ENCODE measurements around the gene MSI2. TPM values are rescaled to one million over a fixed set of nuclear protein-coding genes. Genes with fewer than 3 reads are reported as not detected.

Gene MSI2
- total RNA-seq, 1 donor from 2014 or later, result 31.3 TPM

DNA sequence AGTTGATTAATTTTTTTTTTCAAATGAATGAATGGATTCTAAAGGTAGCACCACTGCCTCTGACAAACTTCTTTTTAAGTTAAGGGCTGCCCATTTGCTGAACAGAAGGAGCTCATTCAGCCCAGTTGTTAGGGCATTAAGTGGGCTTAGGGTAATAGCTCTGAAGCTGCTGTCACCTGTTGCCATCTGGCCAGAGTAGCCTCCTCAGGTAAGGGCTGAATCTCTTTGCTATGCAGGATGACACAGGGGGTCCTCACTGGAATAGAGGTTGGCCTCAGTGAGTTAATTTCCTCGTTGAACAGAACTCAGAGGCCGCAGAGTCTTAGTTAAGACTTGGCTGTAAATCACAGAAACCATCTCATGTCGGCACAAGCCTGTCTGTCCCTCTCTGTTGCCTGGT lies 255.9 kb downstream of the MSI2 start:
- DNase-seq (no peak), ATAC-seq (no peak)
- Histone ChIP-seq H3K4me1 (peaks cover 8% of the 10 kb centered on the region), H3K36me3 (no peaks in the 10 kb centered on the region), H3K4me3 (no peak overlapping the region), H3K9me3 (no peaks in the 10 kb centered on the region), H3K27me3 (no peaks in the 10 kb centered on the region), H3K27ac (no peak overlapping the region)
- intact Hi-C loops (cut with DNase I), result no loop called here
- TF ChIP-seq, protein P1, sequence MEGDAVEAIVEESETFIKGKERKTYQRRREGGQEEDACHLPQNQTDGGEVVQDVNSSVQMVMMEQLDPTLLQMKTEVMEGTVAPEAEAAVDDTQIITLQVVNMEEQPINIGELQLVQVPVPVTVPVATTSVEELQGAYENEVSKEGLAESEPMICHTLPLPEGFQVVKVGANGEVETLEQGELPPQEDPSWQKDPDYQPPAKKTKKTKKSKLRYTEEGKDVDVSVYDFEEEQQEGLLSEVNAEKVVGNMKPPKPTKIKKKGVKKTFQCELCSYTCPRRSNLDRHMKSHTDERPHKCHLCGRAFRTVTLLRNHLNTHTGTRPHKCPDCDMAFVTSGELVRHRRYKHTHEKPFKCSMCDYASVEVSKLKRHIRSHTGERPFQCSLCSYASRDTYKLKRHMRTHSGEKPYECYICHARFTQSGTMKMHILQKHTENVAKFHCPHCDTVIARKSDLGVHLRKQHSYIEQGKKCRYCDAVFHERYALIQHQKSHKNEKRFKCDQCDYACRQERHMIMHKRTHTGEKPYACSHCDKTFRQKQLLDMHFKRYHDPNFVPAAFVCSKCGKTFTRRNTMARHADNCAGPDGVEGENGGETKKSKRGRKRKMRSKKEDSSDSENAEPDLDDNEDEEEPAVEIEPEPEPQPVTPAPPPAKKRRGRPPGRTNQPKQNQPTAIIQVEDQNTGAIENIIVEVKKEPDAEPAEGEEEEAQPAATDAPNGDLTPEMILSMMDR (IDR thresholded peaks at IDR 0.05), result no peak

DNA sequence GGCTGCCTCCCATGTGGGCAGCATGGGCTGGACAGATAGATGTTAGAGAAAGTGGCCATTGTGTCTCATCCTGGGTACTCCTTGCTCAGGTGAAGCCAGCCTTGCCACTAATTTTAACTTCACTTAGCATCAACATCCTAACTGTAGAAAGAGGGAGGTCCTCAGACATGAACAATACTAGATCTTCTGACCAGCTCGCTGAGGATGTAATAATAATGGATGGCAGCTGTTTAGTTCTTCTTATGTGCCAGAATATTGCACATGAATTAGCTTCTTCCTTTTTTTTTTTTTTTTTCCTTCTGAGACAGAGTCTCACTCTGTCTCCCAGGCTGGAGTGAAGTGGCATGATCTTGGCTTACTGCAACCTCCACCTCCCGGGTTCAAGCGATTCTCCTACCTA lies 256.4 kb downstream of the MSI2 start:
- no peaks in the 10 kb centered on the region for H3K36me3 ChIP-seq
- H3K4me1 ChIP-seq, result peaks cover 8% of the 10 kb centered on the region
- H3K4me3 ChIP-seq, result no peak overlapping the region
- H3K27ac ChIP-seq, result no peak overlapping the region
- no peaks in the 10 kb centered on the region for H3K9me3 ChIP-seq
- intact Hi-C loops (cut with DNase I), result no loop called here
- TF ChIP-seq, protein P1 (IDR thresholded peaks at IDR 0.05), result no peak
- no peak for DNase-seq
- no peaks in the 10 kb centered on the region for H3K27me3 ChIP-seq
- no peak for ATAC-seq

DNA sequence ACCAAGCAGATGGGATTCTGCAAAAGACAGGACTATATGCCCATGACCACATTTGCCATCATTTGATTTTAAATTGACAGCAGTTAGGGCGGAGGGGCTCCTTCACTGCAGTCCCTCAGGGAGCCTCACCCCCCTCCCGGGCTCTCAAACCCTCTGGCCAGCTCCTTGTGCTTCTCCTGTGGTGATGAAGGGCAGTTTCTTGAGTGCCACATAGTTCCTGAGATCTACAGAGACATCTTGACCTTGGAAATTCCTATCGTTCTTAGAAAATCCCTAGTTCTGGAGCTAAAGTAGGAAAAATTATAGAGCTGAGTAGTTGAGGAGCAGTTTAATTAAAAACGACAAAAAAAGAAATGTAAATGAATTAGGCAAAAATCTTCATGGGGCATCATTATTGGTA lies 257.2 kb downstream of the MSI2 start:
- ATAC-seq (no peak), DNase-seq (no peak)
- Histone ChIP-seq H3K9me3 (no peaks in the 10 kb centered on the region), H3K4me3 (no peak overlapping the region), H3K27me3 (no peaks in the 10 kb centered on the region), H3K4me1 (peaks cover 8% of the 10 kb centered on the region), H3K36me3 (no peaks in the 10 kb centered on the region), H3K27ac (no peak overlapping the region)
- TF ChIP-seq, protein P1 (IDR thresholded peaks at IDR 0.05), result no peak
- intact Hi-C loops (cut with DNase I), result no loop called here

DNA sequence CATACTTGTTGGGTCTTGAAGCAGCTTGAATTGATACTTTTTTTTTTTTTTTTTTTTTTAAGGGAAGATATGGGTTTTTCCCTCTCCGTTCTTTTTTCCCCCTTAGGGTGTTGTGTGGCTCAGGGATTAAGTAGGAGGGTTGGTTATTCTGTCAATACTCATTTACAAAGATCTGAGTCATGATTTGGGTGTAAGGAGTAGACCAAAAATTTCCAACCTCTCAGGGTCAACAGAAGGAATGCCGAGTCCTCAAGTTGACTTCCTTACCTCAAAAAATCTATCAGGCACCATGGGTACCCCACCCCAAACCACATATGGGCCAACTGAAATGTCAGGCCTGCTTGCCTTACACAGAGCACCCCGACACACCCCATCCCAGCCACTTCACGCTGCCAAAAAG lies 258.3 kb downstream of the MSI2 start:
- no peaks in the 10 kb centered on the region for H3K9me3 ChIP-seq
- H3K4me3 ChIP-seq, result no peak overlapping the region
- no peaks in the 10 kb centered on the region for H3K36me3 ChIP-seq
- intact Hi-C loops (cut with DNase I), result no loop called here
- TF ChIP-seq, protein P1 (IDR thresholded peaks at IDR 0.05), result no peak
- H3K27ac ChIP-seq, result no peak overlapping the region
- no peak for ATAC-seq
- H3K4me1 ChIP-seq, result peaks cover 8% of the 10 kb centered on the region
- no peaks in the 10 kb centered on the region for H3K27me3 ChIP-seq
- no peak for DNase-seq

DNA sequence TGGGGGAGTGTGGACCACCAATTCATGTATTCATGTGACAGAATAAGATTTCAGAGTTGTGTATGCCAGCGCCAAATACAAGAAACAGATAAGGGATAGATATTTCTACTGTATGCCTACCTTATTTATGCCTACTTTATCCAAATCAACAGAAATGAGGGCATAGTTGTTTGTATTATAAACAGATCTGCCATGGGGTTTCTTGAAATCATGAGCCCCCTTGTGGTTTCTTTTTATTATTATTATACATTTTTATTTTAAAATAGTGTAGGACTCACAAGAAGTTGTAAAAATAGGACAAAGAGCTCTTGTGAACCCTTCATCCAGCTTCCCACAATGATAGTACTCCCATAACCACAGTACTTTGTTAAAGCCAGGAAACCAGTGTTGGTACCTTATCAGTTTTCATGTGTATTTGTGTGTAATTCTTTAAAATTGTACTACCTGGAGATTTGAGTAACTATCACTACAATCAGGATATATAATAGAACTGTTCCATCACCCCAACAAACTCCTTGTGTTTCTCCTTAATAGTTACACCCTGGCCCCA lies 259.4 kb downstream of the MSI2 start:
- TF ChIP-seq, protein P1 (IDR thresholded peaks at IDR 0.05), result no peak
- intact Hi-C loops (cut with DNase I), result no loop called here
- H3K36me3 ChIP-seq, result no peaks in the 10 kb centered on the region
- H3K27ac ChIP-seq, result no peak overlapping the region
- H3K4me1 ChIP-seq, result peaks cover 8% of the 10 kb centered on the region
- DNase-seq, result no peak
- H3K4me3 ChIP-seq, result no peak overlapping the region
- H3K9me3 ChIP-seq, result no peaks in the 10 kb centered on the region
- H3K27me3 ChIP-seq, result no peaks in the 10 kb centered on the region
- ATAC-seq, result no peak

All from upper lobe of right lung (tissue), 1 donor.